ENCODE data around the gene NEUROG1. TPM values are rescaled to one million over a fixed set of nuclear protein-coding genes. Genes with fewer than 3 reads are reported as not detected.
A peak's percentile ranks its signal among the peaks of the same experiment; 100 is the strongest.

NEUROG1 gene
- total RNA-seq, 4 donors from 2014 or later = not detected

- H3K4me1 ChIP-seq = no peaks in the 10 kb centered on the region
- no peak overlapping the region for H3K4me3 ChIP-seq
- H3K27ac ChIP-seq = no peak overlapping the region
- intact Hi-C loops (cut with DNase I; ENCODE audit: low total_unique reads) (no loop called here), in situ Hi-C loops (cut with MboI; ENCODE audit: low pct_ligation_motif_present in 1 of 4, low pct_unique_long_range_greater_than_20kb in 1 of 4, low sequenced_read_pairs in 3 of 4) (loop anchor here in 1 of 4 donors (25.0 kb wide), 1 partner anchor 651 kb away; no protein-coding TSS in a partner anchor)
- WGBS, 2 donors (ENCODE audit: low coverage in 1 of 2) = 70 to 84% methylated on average over 2 to 6 of the region's 6 CpGs
- TF ChIP-seq POLR2A (IDR thresholded peaks at IDR 0.05) (no peak), CTCF (IDR thresholded peaks at IDR 0.05) (no peak), EP300 (IDR thresholded peaks at IDR 0.05; ENCODE audit: low read depth) (no peak), POLR2AphosphoS5 (IDR thresholded peaks at IDR 0.05) (no peak)
- no peaks in the 10 kb centered on the region for H3K36me3 ChIP-seq
- peaks cover 29% of the 10 kb centered on the region for H3K27me3 ChIP-seq
- H3K9me3 ChIP-seq = no peaks in the 10 kb centered on the region
- DNase-seq = no peak
Observed at GRCh38 chr5:135561266-135561665, 25.5 kb upstream of the NEUROG1 start.

DNA sequence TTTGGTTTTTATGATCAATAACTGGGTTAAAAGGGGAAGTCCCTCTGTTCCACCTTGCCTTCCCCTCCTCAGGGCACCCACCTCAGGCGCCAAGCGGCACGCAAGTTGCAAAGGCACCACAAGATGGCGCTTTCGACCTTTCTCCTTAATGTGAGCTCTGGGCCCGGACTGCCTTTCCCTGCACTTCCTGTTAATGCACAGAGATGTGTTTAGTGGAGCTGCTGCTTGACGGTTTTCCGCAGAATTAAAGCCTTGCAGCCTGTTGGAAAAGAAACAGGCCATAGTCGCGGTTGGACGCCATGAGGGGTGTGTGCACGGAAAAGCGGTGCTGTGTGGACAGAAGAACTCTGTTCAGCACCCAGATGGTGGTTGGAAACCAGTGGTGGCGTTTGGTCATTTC lies 25.1 kb upstream of the NEUROG1 start:
- H3K9me3 ChIP-seq = no peaks in the 10 kb centered on the region
- no peaks in the 10 kb centered on the region for H3K36me3 ChIP-seq
- WGBS, 2 donors (ENCODE audit: low coverage in 1 of 2) = 12% methylated on average over 14 of the region's 14 CpGs; no CpG with 5 or more reads in 1 of the 2 donors
- in situ Hi-C loops (cut with MboI; ENCODE audit: low pct_ligation_motif_present in 1 of 4, low pct_unique_long_range_greater_than_20kb in 1 of 4, low sequenced_read_pairs in 3 of 4) (loop anchor here in 1 of 4 donors (25.0 kb wide), 1 partner anchor 651 kb away; no protein-coding TSS in a partner anchor), intact Hi-C loops (cut with DNase I; ENCODE audit: low total_unique reads) (no loop called here)
- peak; percentile 79 for DNase-seq
- TF ChIP-seq POLR2AphosphoS5 (IDR thresholded peaks at IDR 0.05) (no peak), CTCF (IDR thresholded peaks at IDR 0.05) (peak; percentile 74 to 83 (median 76))
- H3K27me3 ChIP-seq = peaks cover 29% of the 10 kb centered on the region
- H3K4me3 ChIP-seq = no peak overlapping the region
- H3K4me1 ChIP-seq = no peaks in the 10 kb centered on the region
- no peak overlapping the region for H3K27ac ChIP-seq

GRCh38 chr5:135559354-135559753 lies 23.6 kb upstream of the NEUROG1 start:
- H3K9me3 ChIP-seq = no peaks in the 10 kb centered on the region
- H3K36me3 ChIP-seq = no peaks in the 10 kb centered on the region
- intact Hi-C loops (cut with DNase I; ENCODE audit: low total_unique reads) = no loop called here
- H3K4me3 ChIP-seq = no peak overlapping the region
- TF ChIP-seq CTCF (IDR thresholded peaks at IDR 0.05) = no peak
- no peak for TF ChIP-seq POLR2A (IDR thresholded peaks at IDR 0.05)
- TF ChIP-seq POLR2AphosphoS5 (IDR thresholded peaks at IDR 0.05) = no peak
- TF ChIP-seq EP300 (IDR thresholded peaks at IDR 0.05; ENCODE audit: low read depth) = no peak
- no peak overlapping the region for H3K27ac ChIP-seq
- no peak for DNase-seq
- in situ Hi-C loops (cut with MboI; ENCODE audit: low pct_ligation_motif_present in 1 of 4, low pct_unique_long_range_greater_than_20kb in 1 of 4, low sequenced_read_pairs in 3 of 4) = loop anchor here (5.0 to 25.0 kb wide), 7 partner anchors 95 to 653 kb away; partner anchors contain the start of gene SLC25A48 (in 3 of the 4)
- H3K4me1 ChIP-seq = no peaks in the 10 kb centered on the region
- WGBS, 2 donors (ENCODE audit: low coverage in 1 of 2) = 38 to 49% methylated on average over 1 to 6 of the region's 6 CpGs
- peaks cover 37% of the 10 kb centered on the region for H3K27me3 ChIP-seq

GRCh38 chr5:135557076-135557838 lies 21.5 kb upstream of the NEUROG1 start:
- no peaks in the 10 kb centered on the region for H3K9me3 ChIP-seq
- H3K4me3 ChIP-seq = no peak overlapping the region
- WGBS, 2 donors (ENCODE audit: low coverage in 1 of 2) = 73 to 85% methylated on average over 8 to 11 of the region's 11 CpGs
- DNase-seq = no peak
- intact Hi-C loops (cut with DNase I; ENCODE audit: low total_unique reads) = no loop called here
- H3K27ac ChIP-seq = no peak overlapping the region
- no peaks in the 10 kb centered on the region for H3K4me1 ChIP-seq
- TF ChIP-seq EP300 (IDR thresholded peaks at IDR 0.05; ENCODE audit: low read depth) = no peak
- no peak for TF ChIP-seq POLR2AphosphoS5 (IDR thresholded peaks at IDR 0.05)
- TF ChIP-seq POLR2A (IDR thresholded peaks at IDR 0.05) = no peak
- TF ChIP-seq CTCF (IDR thresholded peaks at IDR 0.05) = no peak
- in situ Hi-C loops (cut with MboI; ENCODE audit: low pct_ligation_motif_present in 1 of 4, low pct_unique_long_range_greater_than_20kb in 1 of 4, low sequenced_read_pairs in 3 of 4) = loop anchor here (5.0 to 25.0 kb wide), 7 partner anchors 92 to 655 kb away; partner anchors contain the start of gene SLC25A48 (in 3 of the 4)
- peaks cover 37% of the 10 kb centered on the region for H3K27me3 ChIP-seq
- H3K36me3 ChIP-seq = no peaks in the 10 kb centered on the region

All from transverse colon (tissue), 4 donors.